ENCODE data around the gene ING5. TPM values are rescaled to one million over a fixed set of nuclear protein-coding genes. Genes with fewer than 3 reads are reported as not detected.
"Not testable (repeated sequence)": the region's sequence is repeated elsewhere in the genome, so short reads cannot be mapped to it uniquely, and the experiment has no call there.

Gene ING5
- total RNA-seq, 1 donor from 2014 or later, result 25.6 TPM

- H3K27me3 ChIP-seq (ENCODE audit: control insufficient read depth, insufficient read depth, low read length), result no peaks in the 10 kb centered on the region
- H3K4me3 ChIP-seq (ENCODE audit: low read depth, low read length), result no peak overlapping the region
- TF ChIP-seq CTCF (IDR thresholded peaks at IDR 0.05; ENCODE audit: insufficient read depth, low read length, poor library complexity, severe bottlenecking), result no peak
- DNase-seq (ENCODE audit: low read depth), result no peak
- H3K36me3 ChIP-seq (ENCODE audit: control insufficient read depth, insufficient read depth, low read length), result peaks cover 1% of the 10 kb centered on the region
These were observed 26.2 kb downstream of the ING5 start for GRCh38 chr2:241728000-241728399.

GRCh38 chr2:241728627-241729026, 26.8 kb downstream of the ING5 start:
- no peak for TF ChIP-seq CTCF (IDR thresholded peaks at IDR 0.05; ENCODE audit: insufficient read depth, low read length, poor library complexity, severe bottlenecking)
- no peak for DNase-seq (ENCODE audit: low read depth)
- no peaks in the 10 kb centered on the region for H3K27me3 ChIP-seq (ENCODE audit: control insufficient read depth, insufficient read depth, low read length)
- peaks cover 1% of the 10 kb centered on the region for H3K36me3 ChIP-seq (ENCODE audit: control insufficient read depth, insufficient read depth, low read length)
- H3K4me3 ChIP-seq (ENCODE audit: low read depth, low read length), result no peak overlapping the region

GRCh38 chr2:241729868-241730267, 28.0 kb downstream of the ING5 start:
- H3K36me3 ChIP-seq (ENCODE audit: control insufficient read depth, insufficient read depth, low read length), result peaks cover 1% of the 10 kb centered on the region

GRCh38 chr2:241730671-241731293, 28.9 kb downstream of the ING5 start:
- no peak for TF ChIP-seq CTCF (IDR thresholded peaks at IDR 0.05; ENCODE audit: insufficient read depth, low read length, poor library complexity, severe bottlenecking)
- H3K36me3 ChIP-seq (ENCODE audit: control insufficient read depth, insufficient read depth, low read length), result no peaks in the 10 kb centered on the region
- H3K27me3 ChIP-seq (ENCODE audit: control insufficient read depth, insufficient read depth, low read length), result no peaks in the 10 kb centered on the region
- no peak overlapping the region for H3K4me3 ChIP-seq (ENCODE audit: low read depth, low read length)
- DNase-seq (ENCODE audit: low read depth), result no peak

More at GRCh38 chr2:241729868-241730267, 28.0 kb downstream of the ING5 start:
- no peak overlapping the region for H3K4me3 ChIP-seq (ENCODE audit: low read depth, low read length)
- DNase-seq (ENCODE audit: low read depth), result no peak
- TF ChIP-seq CTCF (IDR thresholded peaks at IDR 0.05; ENCODE audit: insufficient read depth, low read length, poor library complexity, severe bottlenecking), result no peak
- no peaks in the 10 kb centered on the region for H3K27me3 ChIP-seq (ENCODE audit: control insufficient read depth, insufficient read depth, low read length)

GRCh38 chr2:241732513-241733186, 30.8 kb downstream of the ING5 start:
- H3K36me3 ChIP-seq (ENCODE audit: control insufficient read depth, insufficient read depth, low read length); H3K27me3 ChIP-seq (ENCODE audit: control insufficient read depth, insufficient read depth, low read length); H3K4me3 ChIP-seq (ENCODE audit: low read depth, low read length): not testable (repeated sequence)
- TF ChIP-seq CTCF (IDR thresholded peaks at IDR 0.05; ENCODE audit: insufficient read depth, low read length, poor library complexity, severe bottlenecking), result peak; percentile 49
- peak; percentile 29 for DNase-seq (ENCODE audit: low read depth)
